K562 (cell line): ENCODE data around the gene ADSS1. TPM values are rescaled to one million over a fixed set of nuclear protein-coding genes. Genes with fewer than 3 reads are reported as not detected.

Source experiments
- ATAC-seq: fragments of 200-7000 bp; cut with Tn5 transposase; 3 replicates; pipeline ENCODE4 v1.9.1; 2020; ENCODE audit warnings: moderate library complexity
- BruUV-seq: library from RNA; stranded (reverse); fragments of 400-500 nt; replicated peaks from 2 replicates; lab custom pipeline; 2021; lab: Mats Ljungman, UMichigan
- CTCF ChIA-PET: fragments of 300-600 bp; formaldehyde crosslinking; extraction: SDS; loops from one replicate; lab custom pipeline; 2021; ENCODE audit warnings: low intra/inter-chr PET ratio; lab: Yijun Ruan, JAX
- POLR2A ChIA-PET: fragments of 300-600, 350-650 bp; sonication (Branson Sonifier 250); formaldehyde crosslinking; extraction: SDS; loops from one replicate; lab custom pipeline; 2021; ENCODE audit warnings: antibody characterized with exemption, inconsistent platforms; lab: Yijun Ruan, JAX
- DNase-seq, 4 experiments: peaks; one replicate each; pipeline versions ENCODE4 v3.0.0 to v3.0.0-alpha.2; 2011 to 2018; ENCODE audit warnings: low spot score in 3 of 4, mixed read lengths in 3 of 4; ENCODE audit errors: extremely low read depth in 1 of 4
- FAIRE-seq: peaks from 2 replicates; lab custom pipeline; 2011; peaks lifted over from hg19 to GRCh38; lab: Jason Lieb, UNC
- H2AFZ ChIP-seq: 2 replicates; pipeline ENCODE4 v1.6.0; 2011; ENCODE audit warnings: low read depth, low read length, control low read depth, inconsistent platforms
- H3K27ac ChIP-seq: fragments of 200-600 bp; 3 replicates; pipeline ENCODE4 v1.8.0; 2011; ENCODE audit warnings: low read depth, mild to moderate bottlenecking, control low read depth, inconsistent platforms, low read length, moderate library complexity, mixed read lengths; ENCODE audit errors: extremely low read depth
- H3K27me3 ChIP-seq, 2 experiments: fragments of 300-600 bp in 1 of 2; 2 replicates in 1 of 2; 3 replicates in 1 of 2; pipeline versions ENCODE4 v1.6.0 to v1.8.0; 2011; ENCODE audit warnings: inconsistent platforms in 2 of 2, low read length in 2 of 2, mild to moderate bottlenecking in 1 of 2, mixed read lengths in 1 of 2, moderate library complexity in 1 of 2; ENCODE audit not compliant: control insufficient read depth in 2 of 2, insufficient read depth in 2 of 2
- H3K36me3 ChIP-seq: fragments of 300-600 bp; 3 replicates; pipeline ENCODE4 v1.8.0; 2011; ENCODE audit warnings: mild to moderate bottlenecking, low read length, inconsistent platforms; ENCODE audit not compliant: control insufficient read depth, insufficient read depth
- H3K4me1 ChIP-seq, 2 experiments: fragments of 200-600 bp in 1 of 2; replicated peaks in 1 of 2; 2 replicates in 1 of 2; 3 replicates in 1 of 2; pipeline versions ENCODE4 v1.5.1 to v1.8.0; 2011; ENCODE audit warnings: inconsistent platforms in 2 of 2, low read length in 2 of 2, mild to moderate bottlenecking in 1 of 2, mixed read lengths in 1 of 2, moderate library complexity in 1 of 2; ENCODE audit not compliant: control insufficient read depth in 2 of 2, insufficient read depth in 2 of 2
- H3K4me2 ChIP-seq: 2 replicates; pipeline ENCODE4 v1.6.1; 2011; ENCODE audit warnings: low read length, control low read depth, inconsistent platforms, mixed read lengths; ENCODE audit not compliant: insufficient read depth
- H3K4me3 ChIP-seq: fragments of 200-600 bp; sonication (generic), shearing (Covaris generic); 2 replicates; pipeline ENCODE4 v1.5.1; 2016; ENCODE audit warnings: control low read depth, inconsistent platforms
- H3K79me2 ChIP-seq: fragments of 200-600 bp; 3 replicates; pipeline ENCODE4 v1.8.0; 2011; ENCODE audit warnings: low read length, inconsistent platforms; ENCODE audit not compliant: control insufficient read depth, insufficient read depth
- H3K9ac ChIP-seq, 2 experiments: 2 replicates each; pipeline versions ENCODE4 v1.6.0 to v1.6.1; 2011; ENCODE audit warnings: low read depth in 2 of 2, low read length in 2 of 2, control low read depth in 1 of 2, inconsistent platforms in 1 of 2, mild to moderate bottlenecking in 1 of 2, mixed read lengths in 1 of 2; ENCODE audit not compliant: insufficient read depth in 1 of 2
- H3K9me1 ChIP-seq: one replicate; pipeline ENCODE4 v1.6.0; 2011; ENCODE audit warnings: inconsistent platforms, mild to moderate bottlenecking, low read length, moderate library complexity; ENCODE audit not compliant: control insufficient read depth, insufficient read depth
- H3K9me3 ChIP-seq: replicated peaks from 2 replicates; pipeline ENCODE4 v1.5.1; 2011; ENCODE audit warnings: low read depth, low read length, inconsistent platforms; ENCODE audit not compliant: control insufficient read depth, insufficient read depth
- H4K20me1 ChIP-seq: replicated peaks from 2 replicates; pipeline ENCODE4 v1.6.1; 2011; ENCODE audit warnings: low read length, inconsistent platforms, mixed read lengths; ENCODE audit not compliant: control insufficient read depth, insufficient read depth
- ARID4B ChIP-seq: sonication (generic); formaldehyde crosslinking; IDR thresholded peaks from 2 replicates; pipeline ENCODE4 v1.8.0; 2022; ENCODE audit warnings: mild to moderate bottlenecking, missing genetic modification reagents
- DDX20 ChIP-seq: fragments of 450-650 bp; IDR thresholded peaks from 2 replicates; pipeline ENCODE4 v1.6.1; 2016; ENCODE audit warnings: missing genetic modification characterization, low read depth, mild to moderate bottlenecking, missing compliant biosample characterization, moderate library complexity
- FIP1L1 ChIP-seq: fragments of 200-400 bp; formaldehyde crosslinking; IDR thresholded peaks from 2 replicates; pipeline ENCODE4 v1.6.1; 2018; ENCODE audit warnings: mild to moderate bottlenecking, low read depth, low read length; ENCODE audit not compliant: poor library complexity, severe bottlenecking
- MEIS2 ChIP-seq: fragments of 450-650 bp; IDR thresholded peaks from 2 replicates; pipeline ENCODE4 v1.6.1; 2014; ENCODE audit warnings: mild to moderate bottlenecking; ENCODE audit not compliant: partially characterized antibody
- PTRF ChIP-seq: fragments of 450-650 bp; IDR thresholded peaks from 2 replicates; pipeline ENCODE4 v1.6.1; 2016; ENCODE audit warnings: mild to moderate bottlenecking, missing genetic modification characterization, missing compliant biosample characterization
- PURB ChIP-seq: sonication (generic); formaldehyde crosslinking; IDR thresholded peaks from 2 replicates; pipeline ENCODE4 v1.9.0; 2021; ENCODE audit warnings: low read depth, mild to moderate bottlenecking, missing genetic modification reagents
- ZNF507 ChIP-seq: conservative IDR thresholded peaks from 2 replicates; pipeline ENCODE4 v1.6.1; 2017; ENCODE audit warnings: missing genetic modification characterization, missing compliant biosample characterization
- WGBS: fragments of 100-300 bp; shearing (Covaris generic); methylation state at CpG from one replicate; pipeline ENCODE4 v1.1.6; 2016; ENCODE audit warnings: low coverage, mixed read lengths; ENCODE audit not compliant: insufficient coverage; ENCODE audit errors: missing lambda C conversion rate; 5-methylcytosine and 5-hydroxymethylcytosine counted together
- in situ Hi-C: fragments of 300-500 bp; cut with MboI; formaldehyde crosslinking; loops from 4 replicates; pipeline ENCODE4 v1.15.0; 2018; ENCODE audit warnings: inconsistent platforms, mixed read lengths
- intact Hi-C: fragments of 100-400 bp; cut with micrococcal nuclease; formaldehyde crosslinking; loops from 2 replicates; pipeline ENCODE4 v1.14.2; 2022
- polyA plus RNA-seq, 8 experiments: library from polyadenylated mRNA; depleted of rRNA in 4 of 8; stranded (reverse) in 5 of 8; unstranded in 3 of 8; fragments of >200 nt; fragmentation: Nextera tagmentation in 2 of 8; fragmentation: Illumina TruSeq in 1 of 8; extraction: Ambion mirVana in 2 of 8; extraction: Trizol in 1 of 8; gene quantifications; 2 replicates each; pipeline versions ENCODE4 v1.2.1 to v1.2.3, GENCODE V29; 2011 to 2014; ENCODE audit warnings: inconsistent platforms in 1 of 8, missing spikeins in 1 of 8
- total RNA-seq, 7 experiments: library from RNA; depleted of rRNA in 6 of 7; stranded (reverse); fragments of >200 nt in 6 of 7; fragmentation: Illumina TruSeq in 2 of 7; extraction: Trizol in 2 of 7; gene quantifications; 2 replicates each; pipeline versions ENCODE4 v1.2.1 to v1.2.3, GENCODE V29; 2011 to 2021; ENCODE audit warnings: low replicate concordance in 1 of 7
- TF ChIP-seq, protein P1 (sequence below): IDR thresholded peaks from 2 replicates; pipeline ENCODE4 v1.6.1; 2011; ENCODE audit warnings: borderline replicate concordance, low read depth, mild to moderate bottlenecking, moderate library complexity, low read length; ENCODE audit not compliant: insufficient read depth, poor library complexity, severe bottlenecking
- TF ChIP-seq, protein P2 (sequence below): IDR thresholded peaks from 2 replicates; pipeline ENCODE4 v1.6.1; 2012; ENCODE audit warnings: low read depth, low read length, improper control_type of control experiment, borderline replicate concordance

ADSS1 gene
- total and polyA plus RNA-seq, 9 of the 15 experiments (the other 6 are each of a cell fraction or from before 2014, with no cell fraction given), result 0.53 to 5.9 (median 3.9) TPM

DNA sequence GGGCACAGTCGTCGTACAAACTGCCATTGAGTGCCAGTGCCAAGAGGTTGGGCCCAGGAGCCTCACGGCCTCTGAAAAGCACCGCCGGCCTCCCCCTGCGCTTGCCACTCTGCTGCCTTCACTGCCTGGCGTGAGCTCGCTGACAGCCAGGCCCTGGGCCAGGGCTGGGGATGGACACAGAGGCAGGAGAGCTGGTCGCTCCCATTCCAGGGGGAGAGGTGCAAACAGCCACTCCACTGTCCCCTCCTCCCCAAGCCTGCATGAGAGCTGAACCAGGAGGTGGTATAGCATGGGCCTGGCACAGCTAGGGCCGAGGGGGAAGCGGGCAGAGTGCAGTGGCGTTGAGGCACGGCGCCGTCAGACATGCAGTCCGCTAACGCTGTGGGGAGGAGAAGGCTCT, 4.6 kb downstream of the ADSS1 start:
- DNase-seq (no peak), FAIRE-seq (no peak), ATAC-seq (no peak)
- no peaks in the 10 kb centered on the region for H3K36me3 ChIP-seq
- peaks cover 16% of the 10 kb centered on the region for H3K79me2 ChIP-seq
- H4K20me1 ChIP-seq, result no peaks in the 10 kb centered on the region; the same call in 1 of the 2 replicates
- CTCF ChIA-PET, result no interaction called here
- H3K27ac ChIP-seq, result peak overlapping the region; percentile 91
- H3K4me1 ChIP-seq, result peaks cover 16 to 97% of the 10 kb centered on the region in 2 experiments
- H3K9me1 ChIP-seq, result peaks cover 4% of the 10 kb centered on the region
- no peak for TF ChIP-seq MEIS2
- no peak for TF ChIP-seq ZNF507 (tag)
- no peak for TF ChIP-seq ARID4B (CRISPR knock-in tag)
- TF ChIP-seq PURB, result no peak
- no peak for TF ChIP-seq DDX20
- TF ChIP-seq, protein P1, sequence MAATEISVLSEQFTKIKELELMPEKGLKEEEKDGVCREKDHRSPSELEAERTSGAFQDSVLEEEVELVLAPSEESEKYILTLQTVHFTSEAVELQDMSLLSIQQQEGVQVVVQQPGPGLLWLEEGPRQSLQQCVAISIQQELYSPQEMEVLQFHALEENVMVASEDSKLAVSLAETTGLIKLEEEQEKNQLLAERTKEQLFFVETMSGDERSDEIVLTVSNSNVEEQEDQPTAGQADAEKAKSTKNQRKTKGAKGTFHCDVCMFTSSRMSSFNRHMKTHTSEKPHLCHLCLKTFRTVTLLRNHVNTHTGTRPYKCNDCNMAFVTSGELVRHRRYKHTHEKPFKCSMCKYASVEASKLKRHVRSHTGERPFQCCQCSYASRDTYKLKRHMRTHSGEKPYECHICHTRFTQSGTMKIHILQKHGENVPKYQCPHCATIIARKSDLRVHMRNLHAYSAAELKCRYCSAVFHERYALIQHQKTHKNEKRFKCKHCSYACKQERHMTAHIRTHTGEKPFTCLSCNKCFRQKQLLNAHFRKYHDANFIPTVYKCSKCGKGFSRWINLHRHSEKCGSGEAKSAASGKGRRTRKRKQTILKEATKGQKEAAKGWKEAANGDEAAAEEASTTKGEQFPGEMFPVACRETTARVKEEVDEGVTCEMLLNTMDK, result no peak
- TF ChIP-seq FIP1L1, result no peak
- TF ChIP-seq PTRF (tag), result no peak
- TF ChIP-seq, protein P2, sequence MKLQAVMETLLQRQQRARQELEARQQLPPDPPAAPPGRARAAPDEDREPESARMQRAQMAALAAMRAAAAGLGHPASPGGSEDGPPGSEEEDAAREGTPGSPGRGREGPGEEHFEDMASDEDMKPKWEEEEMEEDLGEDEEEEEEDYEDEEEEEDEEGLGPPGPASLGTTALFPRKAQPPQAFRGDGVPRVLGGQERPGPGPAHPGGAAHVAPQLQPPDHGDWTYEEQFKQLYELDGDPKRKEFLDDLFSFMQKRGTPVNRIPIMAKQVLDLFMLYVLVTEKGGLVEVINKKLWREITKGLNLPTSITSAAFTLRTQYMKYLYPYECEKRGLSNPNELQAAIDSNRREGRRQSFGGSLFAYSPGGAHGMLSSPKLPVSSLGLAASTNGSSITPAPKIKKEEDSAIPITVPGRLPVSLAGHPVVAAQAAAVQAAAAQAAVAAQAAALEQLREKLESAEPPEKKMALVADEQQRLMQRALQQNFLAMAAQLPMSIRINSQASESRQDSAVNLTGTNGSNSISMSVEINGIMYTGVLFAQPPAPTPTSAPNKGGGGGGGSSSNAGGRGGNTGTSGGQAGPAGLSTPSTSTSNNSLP, result no peak
- WGBS, result 100% methylated on average over 13 of the region's 17 CpGs
- peak overlapping the region; percentile 87 for H2AFZ ChIP-seq
- H3K4me3 ChIP-seq, result no peak overlapping the region
- intact Hi-C loops, result no loop called here
- no TSS peak for BruUV-seq
- POLR2A ChIA-PET, result interaction anchor here (0.6 to 1.1 kb wide), 2 partner anchors 11 to 17 kb away, joined by 3 read pairs; no protein-coding TSS in a partner anchor
- no peaks in the 10 kb centered on the region for H3K9me3 ChIP-seq
- peak overlapping the region; percentile 28 to 54; a peak in 2 of 4 replicates for H3K9ac ChIP-seq
- peak overlapping the region; percentile 55 for H3K4me2 ChIP-seq
- H3K27me3 ChIP-seq, result no peaks in the 10 kb centered on the region
- in situ Hi-C loops, result no loop called here
